GM23338 (cell line): Measurements from ENCODE around the gene GTF3C5.

Experiments used
- CREB1 ChIP-seq: fragments of 250-450 bp; sonication (Bioruptor Pico); IDR thresholded peaks from 2 replicates; pipeline ENCODE4 v1.5.0; 2020; ENCODE audit warnings: low read depth, mild to moderate bottlenecking, moderate library complexity
- CTCF ChIP-seq, 2 experiments: fragments of 200-600 bp in 1 of 2; sonication (generic) in 1 of 2; conservative IDR thresholded peaks; 2 replicates each; pipeline versions ENCODE4 v1.5.1 to v1.6.1; 2016 to 2017; ENCODE audit warnings: antibody characterized with exemption in 2 of 2, low read depth in 2 of 2, mild to moderate bottlenecking in 2 of 2, moderate library complexity in 1 of 2
- ETS1 ChIP-seq: IDR thresholded peaks from 2 replicates; pipeline ENCODE4 v1.6.1; 2016; ENCODE audit warnings: antibody characterized with exemption
- EZH2 ChIP-seq: fragments of 200-600 bp; sonication (generic); IDR thresholded peaks from one replicate; pipeline ENCODE4 v1.8.0; 2017; ENCODE audit warnings: antibody characterized with exemption, mild to moderate bottlenecking, low read depth; ENCODE audit not compliant: unreplicated experiment
- EZH2phosphoT487 ChIP-seq: fragments of 200-600 bp; sonication (generic); IDR thresholded peaks from one replicate; pipeline ENCODE4 v1.8.1; 2018; ENCODE audit warnings: antibody characterized with exemption; ENCODE audit not compliant: unreplicated experiment
- JUNB ChIP-seq: IDR thresholded peaks from one replicate; pipeline ENCODE4 v1.6.1; 2016; ENCODE audit warnings: antibody characterized with exemption; ENCODE audit not compliant: unreplicated experiment
- NANOG ChIP-seq: IDR thresholded peaks from 2 replicates; pipeline ENCODE4 v1.6.1; 2016; ENCODE audit warnings: antibody characterized with exemption, borderline replicate concordance
- POLR2AphosphoS5 ChIP-seq: IDR thresholded peaks from 2 replicates; pipeline ENCODE4 v1.6.1; 2016; ENCODE audit warnings: antibody characterized with exemption, low read depth
- STAT1 ChIP-seq: IDR thresholded peaks from one replicate; pipeline ENCODE4 v1.6.1; 2016; ENCODE audit warnings: antibody characterized with exemption; ENCODE audit not compliant: unreplicated experiment
- ZNF114 ChIP-seq: fragments of 250-450 bp; sonication (Bioruptor Pico); IDR thresholded peaks from 2 replicates; pipeline ENCODE4 v1.5.0; 2020; ENCODE audit warnings: mild to moderate bottlenecking, moderate library complexity
- ZNF331 ChIP-seq: fragments of 250-450 bp; sonication (Bioruptor Pico); IDR thresholded peaks from 2 replicates; pipeline ENCODE4 v1.5.0; 2020; ENCODE audit warnings: low read depth, mild to moderate bottlenecking, moderate library complexity
- TF ChIP-seq, protein P1 (sequence below): IDR thresholded peaks from one replicate; pipeline ENCODE4 v1.6.1; 2018; ENCODE audit warnings: antibody characterized with exemption; ENCODE audit not compliant: unreplicated experiment

DNA sequence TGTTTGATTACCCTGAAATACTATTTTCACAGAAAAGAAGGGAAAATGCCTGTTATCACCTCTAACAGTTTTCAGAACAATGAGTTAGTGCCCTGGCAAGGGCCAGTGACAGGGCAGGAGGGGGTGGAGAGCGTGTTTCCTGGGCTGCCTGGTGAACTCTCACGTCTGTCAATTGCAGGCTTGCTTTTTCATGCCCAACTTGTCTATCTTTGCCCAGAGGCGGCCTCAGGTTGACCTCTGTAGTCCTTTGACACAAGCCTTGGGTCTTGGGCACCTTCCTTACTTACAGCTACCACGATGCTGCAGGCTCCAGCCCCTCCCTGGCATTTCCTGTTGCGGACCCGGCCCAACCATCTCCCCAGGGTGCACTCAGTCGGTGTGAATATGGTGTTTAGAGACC, 28.8 kb downstream of the GTF3C5 start:
- TF ChIP-seq CTCF (conservative IDR thresholded peaks at IDR 0.05; ENCODE audit: low read depth in 2 of 2) (no peak), CREB1 (CRISPR knock-in tag) (no peak), EZH2phosphoT487 (no peak), POLR2AphosphoS5 (no peak), EZH2 (no peak), ETS1 (no peak), JUNB (no peak), ZNF114 (CRISPR knock-in tag) (no peak), ZNF331 (CRISPR knock-in tag) (no peak), STAT1 (no peak), NANOG (no peak)
- TF ChIP-seq, protein P1, sequence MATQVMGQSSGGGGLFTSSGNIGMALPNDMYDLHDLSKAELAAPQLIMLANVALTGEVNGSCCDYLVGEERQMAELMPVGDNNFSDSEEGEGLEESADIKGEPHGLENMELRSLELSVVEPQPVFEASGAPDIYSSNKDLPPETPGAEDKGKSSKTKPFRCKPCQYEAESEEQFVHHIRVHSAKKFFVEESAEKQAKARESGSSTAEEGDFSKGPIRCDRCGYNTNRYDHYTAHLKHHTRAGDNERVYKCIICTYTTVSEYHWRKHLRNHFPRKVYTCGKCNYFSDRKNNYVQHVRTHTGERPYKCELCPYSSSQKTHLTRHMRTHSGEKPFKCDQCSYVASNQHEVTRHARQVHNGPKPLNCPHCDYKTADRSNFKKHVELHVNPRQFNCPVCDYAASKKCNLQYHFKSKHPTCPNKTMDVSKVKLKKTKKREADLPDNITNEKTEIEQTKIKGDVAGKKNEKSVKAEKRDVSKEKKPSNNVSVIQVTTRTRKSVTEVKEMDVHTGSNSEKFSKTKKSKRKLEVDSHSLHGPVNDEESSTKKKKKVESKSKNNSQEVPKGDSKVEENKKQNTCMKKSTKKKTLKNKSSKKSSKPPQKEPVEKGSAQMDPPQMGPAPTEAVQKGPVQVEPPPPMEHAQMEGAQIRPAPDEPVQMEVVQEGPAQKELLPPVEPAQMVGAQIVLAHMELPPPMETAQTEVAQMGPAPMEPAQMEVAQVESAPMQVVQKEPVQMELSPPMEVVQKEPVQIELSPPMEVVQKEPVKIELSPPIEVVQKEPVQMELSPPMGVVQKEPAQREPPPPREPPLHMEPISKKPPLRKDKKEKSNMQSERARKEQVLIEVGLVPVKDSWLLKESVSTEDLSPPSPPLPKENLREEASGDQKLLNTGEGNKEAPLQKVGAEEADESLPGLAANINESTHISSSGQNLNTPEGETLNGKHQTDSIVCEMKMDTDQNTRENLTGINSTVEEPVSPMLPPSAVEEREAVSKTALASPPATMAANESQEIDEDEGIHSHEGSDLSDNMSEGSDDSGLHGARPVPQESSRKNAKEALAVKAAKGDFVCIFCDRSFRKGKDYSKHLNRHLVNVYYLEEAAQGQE: no peak
